Measurements from ENCODE around the gene DZIP1.

- no peak for TF ChIP-seq SIN3A (conservative IDR thresholded peaks at IDR 0.05 in 1 of 2, IDR thresholded peaks at IDR 0.05 in 1 of 2; ENCODE audit: low read depth in 1 of 2, low read length in 2 of 2)
- no peak for TF ChIP-seq RFX5 (IDR thresholded peaks at IDR 0.05; ENCODE audit: borderline replicate concordance, low read depth, low read length)
- peak in 2 of 3 experiments; percentile 4 to 8; a peak in 2 of 4 replicates for TF ChIP-seq CTCF (IDR thresholded peaks at IDR 0.05; ENCODE audit: control extremely low read depth in 1 of 3, insufficient read depth in 1 of 3, low read depth in 1 of 3, low read length in 3 of 3)
These were observed 80.4 kb downstream of the DZIP1 start for GRCh38 chr13:95564091-95564490.

Data from H1 (cell line).